Stromal cell of bone marrow (primary cell): ENCODE data around the gene MYO16.
A peak's percentile ranks its signal among the peaks of the same experiment; 100 is the strongest.
"Not testable (repeated sequence)": the region's sequence is repeated elsewhere in the genome, so short reads cannot be mapped to it uniquely, and the experiment has no call there.

Source experiments
- DNase-seq: peaks from one replicate; pipeline ENCODE4 v3.0.0-alpha.2; 2012; ENCODE audit warnings: low read depth

Gene MYO16

DNA sequence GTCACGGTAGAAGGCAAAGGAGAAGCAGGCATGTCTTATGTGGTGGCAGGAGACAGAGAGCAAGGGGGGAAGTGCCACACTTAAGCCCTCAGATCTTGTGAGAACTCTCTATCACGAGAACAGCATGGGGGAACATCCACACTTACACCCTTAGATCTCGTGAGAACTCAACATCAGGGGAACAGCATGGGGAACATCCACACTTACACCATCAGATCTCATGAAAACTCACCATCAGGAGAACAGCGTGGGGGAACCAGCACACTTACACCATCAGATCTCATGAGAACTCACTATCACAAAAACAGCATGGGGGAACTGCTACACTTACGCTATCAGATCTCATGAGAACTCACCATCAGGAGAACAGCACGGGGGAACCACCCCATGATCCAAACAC lies 445.0 kb downstream of the MYO16 start:
- no peak for DNase-seq

GRCh38 chr13:109074853-109075252 lies 445.4 kb downstream of the MYO16 start:
- no peak for DNase-seq

DNA sequence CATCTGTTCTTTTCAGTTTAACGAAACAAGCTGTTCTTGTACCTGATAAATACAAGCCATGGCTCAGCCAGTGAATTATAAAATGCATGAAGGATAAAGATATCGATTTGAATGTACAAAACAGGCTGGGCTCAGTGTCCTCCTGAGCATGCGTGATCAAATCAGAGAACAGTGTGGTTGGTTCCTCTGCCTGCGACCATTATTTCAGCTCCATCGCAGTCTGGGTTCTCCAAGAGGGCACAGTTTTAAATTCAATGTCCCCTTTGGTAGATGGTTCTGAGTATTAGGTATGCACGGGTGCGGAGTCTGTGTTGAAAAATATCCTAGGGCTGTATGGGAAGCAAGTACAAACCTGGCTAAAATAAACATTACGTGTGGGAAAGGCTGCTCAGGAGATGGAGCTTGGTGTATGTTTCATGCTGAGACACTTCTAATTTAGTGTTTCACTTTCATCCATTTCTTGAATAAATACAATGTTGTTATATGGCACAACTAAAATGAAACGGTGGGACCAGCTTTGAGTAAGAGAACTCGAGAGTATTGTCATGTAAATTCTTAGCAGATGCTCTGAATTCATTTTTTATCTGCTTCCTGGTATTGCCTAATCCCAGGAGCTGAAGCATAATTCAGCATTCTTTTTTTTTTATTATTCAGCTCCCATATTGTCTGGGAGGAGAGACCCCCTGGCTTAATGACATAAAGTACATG lies 458.7 kb downstream of the MYO16 start:
- no peak for DNase-seq

GRCh38 chr13:109088624-109088917 lies 459.2 kb downstream of the MYO16 start:
- no peak for DNase-seq

DNA sequence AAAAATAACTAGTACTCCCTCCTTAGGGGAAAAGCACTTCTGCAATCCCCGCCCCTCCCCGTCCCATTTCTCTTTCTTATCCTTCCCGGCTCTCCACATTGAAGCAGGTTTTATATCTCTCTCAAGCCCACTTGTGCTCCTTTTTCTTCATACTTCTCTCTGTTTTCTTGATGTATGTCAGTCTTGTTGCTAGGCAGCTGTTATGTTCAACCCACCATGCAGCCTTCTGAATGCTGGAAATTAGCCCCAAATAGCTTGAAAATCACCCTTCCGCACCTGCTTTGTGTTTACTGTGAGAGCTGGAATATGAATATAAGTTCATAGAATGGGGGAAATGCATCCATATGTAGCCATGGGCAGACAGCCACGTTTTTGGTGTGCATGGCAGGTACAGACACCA lies 461.4 kb downstream of the MYO16 start:
- no peak for DNase-seq

DNA sequence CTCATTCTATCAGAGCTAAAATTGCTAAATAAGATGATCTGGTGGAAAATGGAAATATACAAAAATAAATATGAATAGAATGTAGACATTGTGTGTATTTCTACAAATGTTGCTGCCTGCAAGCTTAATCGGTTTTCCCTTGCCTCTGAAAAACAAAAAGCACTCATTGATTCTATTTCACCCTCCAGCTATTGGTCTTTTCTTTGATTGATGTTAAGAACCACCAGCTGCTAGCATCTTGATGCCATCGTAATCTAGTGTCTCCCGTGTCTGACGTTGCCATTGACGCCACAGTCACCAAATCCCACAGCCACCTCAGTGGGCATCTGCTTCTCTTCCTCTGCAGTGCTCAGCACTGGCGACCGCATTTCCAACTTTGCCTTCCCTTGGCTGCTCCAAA lies 461.8 kb downstream of the MYO16 start:
- no peak for DNase-seq

DNA sequence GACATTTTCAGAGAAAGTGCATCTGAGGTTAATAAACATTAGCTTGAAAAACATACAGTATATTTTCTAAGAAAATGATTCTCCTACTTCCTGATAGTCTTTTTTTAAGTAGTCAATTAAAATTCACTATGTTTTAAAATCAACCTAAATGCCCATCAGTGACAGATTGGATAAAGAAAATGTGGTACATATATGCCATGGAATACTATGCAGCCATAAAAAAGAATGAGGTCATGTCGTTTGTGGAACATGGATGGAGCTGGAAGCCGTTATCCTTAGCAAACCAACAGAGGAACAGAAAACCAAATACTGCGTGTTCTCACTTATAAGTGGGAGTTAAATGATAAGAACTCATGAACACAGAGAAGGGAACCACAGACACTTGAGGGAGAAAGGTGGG lies 462.8 kb downstream of the MYO16 start:
- not testable (repeated sequence) for DNase-seq

DNA sequence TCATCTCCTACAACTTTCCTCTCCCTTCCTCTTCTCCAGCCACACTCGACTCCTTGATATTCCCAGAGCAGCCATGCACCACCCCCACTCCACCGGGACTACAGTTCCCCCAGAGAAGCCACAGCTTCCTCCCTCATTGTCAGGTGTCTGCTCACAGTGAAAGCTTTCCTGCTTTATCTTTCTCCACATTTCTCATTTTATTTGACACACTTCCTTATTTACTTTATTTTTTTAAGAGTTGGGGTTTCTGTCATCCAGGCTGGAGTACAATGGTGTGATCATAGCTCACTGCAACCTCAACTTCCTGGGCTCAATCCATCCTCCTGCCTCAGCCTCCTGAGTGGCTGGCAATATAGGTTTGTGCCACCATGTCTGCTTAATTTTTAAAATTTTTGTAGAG lies 464.6 kb downstream of the MYO16 start:
- DNase-seq, result no peak

DNA sequence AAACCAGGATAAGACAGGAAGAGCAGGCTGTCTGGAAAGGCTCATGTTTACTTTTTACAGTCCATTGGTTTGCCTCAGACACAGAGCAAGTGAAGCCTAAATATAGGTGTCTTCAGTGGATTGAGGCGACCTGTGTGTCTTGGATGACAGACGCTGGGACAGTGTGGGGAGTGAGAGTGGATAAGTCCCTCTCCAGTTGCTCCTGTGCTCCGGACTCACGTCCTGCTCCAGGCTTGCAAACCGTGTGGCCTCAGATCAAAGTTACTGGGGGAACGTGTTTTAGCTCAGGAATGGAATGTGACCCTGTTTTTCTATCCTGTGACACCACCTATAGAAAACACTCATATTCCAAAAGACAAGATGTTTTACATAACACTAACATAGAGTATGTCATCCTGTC lies 465.7 kb downstream of the MYO16 start:
- no peak for DNase-seq

- DNase-seq, result no peak
Observed at GRCh38 chr13:109096101-109096500, 466.7 kb downstream of the MYO16 start.

- DNase-seq, result no peak
Observed at GRCh38 chr13:109100705-109101304, 471.4 kb downstream of the MYO16 start.

- DNase-seq, result peak; percentile 10
Observed at GRCh38 chr13:109101550-109102144, 472.2 kb downstream of the MYO16 start.

- DNase-seq, result peak; percentile 3
Observed at GRCh38 chr13:109105899-109106298, 476.5 kb downstream of the MYO16 start.

DNA sequence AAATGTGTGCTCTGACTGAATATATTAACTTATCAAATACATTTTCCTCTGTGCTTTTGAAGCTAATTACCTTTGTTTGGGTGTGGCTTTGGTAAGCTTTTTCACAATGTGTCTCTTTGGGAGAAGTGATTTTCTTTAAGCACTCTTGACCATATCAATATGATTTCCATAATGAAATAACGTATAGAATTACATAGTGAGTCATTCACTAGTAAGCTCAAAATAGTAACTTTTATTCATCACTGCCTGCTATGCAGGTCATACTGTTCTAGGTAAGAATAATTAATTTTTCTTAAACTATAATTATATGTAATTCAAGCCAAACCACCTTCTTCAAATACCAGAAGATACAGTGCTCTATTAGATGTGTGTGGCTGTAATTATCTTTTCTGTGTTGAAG lies 480.7 kb downstream of the MYO16 start:
- DNase-seq, result no peak

DNA sequence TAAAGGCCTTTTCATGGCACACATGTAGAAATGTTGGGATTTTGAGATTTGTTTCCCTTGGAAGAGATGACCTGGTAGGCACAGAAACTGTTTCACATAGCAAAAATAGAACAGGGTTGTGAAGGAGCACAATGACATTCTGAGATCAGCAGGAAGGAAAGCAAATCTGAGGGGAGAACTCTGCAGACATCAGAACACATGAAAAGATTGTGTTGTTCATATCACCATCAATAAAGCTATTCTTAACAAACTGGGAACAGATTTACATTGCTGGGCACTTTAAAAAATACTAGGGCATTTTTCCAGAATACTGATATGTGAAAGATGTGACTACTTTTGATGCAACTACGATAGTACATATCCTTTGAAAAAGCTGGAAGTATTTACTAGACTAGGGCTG lies 481.7 kb downstream of the MYO16 start:
- DNase-seq, result no peak

GRCh38 chr13:109113427-109113826 lies 484.0 kb downstream of the MYO16 start:
- DNase-seq, result no peak

DNA sequence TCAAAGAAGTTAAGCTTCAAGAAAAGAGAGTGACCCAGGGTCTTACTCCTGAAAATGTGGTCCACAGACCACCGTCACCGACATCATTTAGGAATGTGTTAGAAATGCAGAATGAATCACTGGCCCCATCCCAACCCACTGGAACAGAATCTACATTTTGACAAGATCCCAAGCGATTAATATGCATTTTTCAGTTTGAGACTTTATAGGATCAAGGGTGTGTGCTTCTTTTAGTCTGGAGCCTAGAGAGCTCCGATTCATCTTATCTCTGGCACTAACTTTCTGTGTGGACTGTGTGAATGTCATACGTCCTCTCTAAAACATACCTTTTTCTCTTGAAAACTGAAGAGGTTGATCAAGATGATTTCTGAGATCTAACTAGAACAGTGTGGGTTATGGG lies 484.8 kb downstream of the MYO16 start:
- no peak for DNase-seq

- no peak for DNase-seq
Observed at GRCh38 chr13:109114991-109115390, 485.6 kb downstream of the MYO16 start.

DNA sequence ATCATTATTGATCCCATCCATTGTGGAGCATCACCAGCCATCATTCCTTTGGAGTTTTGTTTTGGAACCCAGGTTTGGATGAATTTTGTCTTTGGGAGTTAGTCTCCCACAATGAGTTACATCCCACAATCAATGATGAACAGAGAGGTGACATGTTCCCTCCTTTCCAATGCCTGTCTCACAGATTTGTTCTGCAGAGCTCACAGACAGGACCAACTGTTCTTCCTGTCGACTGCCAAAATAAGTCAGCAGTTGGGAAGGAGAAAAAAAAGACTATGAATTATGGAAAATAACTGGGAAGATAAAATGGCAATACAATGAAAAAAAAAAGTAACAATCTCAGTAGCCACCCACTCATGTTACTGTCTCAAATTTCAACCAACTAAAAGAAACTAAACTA lies 489.1 kb downstream of the MYO16 start:
- no peak for DNase-seq

GRCh38 chr13:109119896-109120295 lies 490.5 kb downstream of the MYO16 start:
- DNase-seq, result no peak

DNA sequence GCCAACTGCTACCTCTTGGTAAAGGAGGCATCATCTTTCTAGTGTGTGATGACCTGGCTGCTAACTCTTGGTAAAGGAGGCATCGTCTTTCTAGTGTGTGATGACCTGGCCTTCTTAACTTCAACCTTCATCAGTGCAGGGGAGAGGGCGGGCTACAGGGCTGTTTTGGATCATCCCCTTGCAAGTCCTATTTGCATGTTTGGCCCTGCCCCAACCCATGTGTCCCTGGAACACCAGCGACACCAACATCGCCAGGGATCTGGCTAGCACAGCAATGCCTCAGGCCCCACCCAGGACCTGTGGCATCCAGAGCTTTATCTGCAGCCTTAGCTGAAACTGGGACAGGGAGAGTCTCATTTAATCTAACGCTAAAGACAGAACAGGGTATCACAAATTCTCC lies 492.4 kb downstream of the MYO16 start:
- DNase-seq, result no peak

DNA sequence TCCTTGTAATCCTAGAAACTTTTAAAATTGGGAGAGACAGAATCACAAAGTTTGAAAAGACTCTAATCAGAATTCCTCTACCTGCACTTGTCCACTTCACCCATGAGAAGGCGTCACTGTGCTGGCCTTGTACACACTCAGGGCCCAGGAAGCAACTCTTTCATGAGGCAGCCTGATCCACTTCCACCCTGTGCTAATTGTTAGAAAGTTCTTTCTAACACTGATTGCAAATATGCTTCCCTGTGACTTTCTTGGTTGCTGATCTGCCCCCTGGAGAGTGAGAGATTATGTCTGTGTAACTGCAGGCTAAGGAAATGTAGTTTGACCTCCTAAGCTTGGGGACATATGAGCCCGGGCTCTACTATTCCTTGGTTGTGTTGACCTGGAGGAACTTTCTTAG lies 494.6 kb downstream of the MYO16 start:
- DNase-seq, result no peak

- no peak for DNase-seq
Observed at GRCh38 chr13:109126178-109126577, 496.8 kb downstream of the MYO16 start.
